Measurements from ENCODE around the gene MRAP. TPM values are rescaled to one million over a fixed set of nuclear protein-coding genes. Genes with fewer than 3 reads are reported as not detected.

The MRAP gene
- polyA plus RNA-seq, 4 donors = 0.39 TPM; not detected in 3

DNA sequence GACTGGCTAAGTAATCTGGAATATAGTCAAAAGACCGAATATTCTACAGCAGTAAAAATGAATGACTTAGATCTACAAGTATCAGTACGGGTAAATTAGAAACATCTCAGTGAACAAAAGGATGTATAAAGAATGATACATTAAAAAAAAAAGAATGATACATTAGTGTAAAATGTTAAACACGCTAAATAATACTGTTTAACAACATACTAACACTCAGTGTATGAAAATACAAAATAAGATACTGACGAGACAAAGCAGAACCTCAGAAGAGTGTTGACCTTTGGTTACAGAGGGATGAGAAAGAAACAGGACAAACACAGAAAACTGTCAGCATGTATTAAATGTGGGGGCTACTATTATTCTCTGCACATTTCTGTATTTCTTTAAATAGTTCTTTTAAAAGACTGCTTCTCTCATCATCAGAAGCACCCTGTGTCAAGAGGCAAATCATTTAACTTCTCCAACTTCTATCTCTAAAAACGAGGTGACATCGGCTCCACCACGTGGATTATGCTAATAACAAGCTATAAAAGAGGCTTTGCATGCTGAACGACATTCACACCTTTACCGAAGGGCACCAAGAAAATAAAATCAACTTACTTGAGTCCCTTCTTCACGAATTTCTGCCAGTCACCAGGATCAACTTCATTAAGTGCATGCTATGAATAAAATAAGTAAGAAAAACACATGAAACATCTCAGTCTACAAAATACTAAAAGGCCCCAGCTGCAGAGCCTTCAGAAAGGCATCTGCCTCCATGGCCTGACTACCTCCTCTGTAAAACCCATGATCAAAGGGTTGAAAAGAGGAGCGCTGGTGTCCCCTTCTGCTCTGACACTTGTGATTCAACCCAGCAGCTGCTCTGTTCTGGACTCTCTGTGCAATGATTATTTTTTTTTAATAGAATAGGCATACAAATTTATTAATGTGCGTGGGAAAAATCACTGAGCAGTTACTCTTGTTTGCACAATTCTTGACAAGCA is 42.5 kb downstream of the MRAP start:
- DNase-seq (ENCODE audit: low read depth in 4 of 4, low spot score in 3 of 4) = no peak

GRCh38 chr21:32346951-32347350 is 48.3 kb downstream of the MRAP start:
- no peak for DNase-seq (ENCODE audit: low read depth in 4 of 4, low spot score in 3 of 4)

DNA sequence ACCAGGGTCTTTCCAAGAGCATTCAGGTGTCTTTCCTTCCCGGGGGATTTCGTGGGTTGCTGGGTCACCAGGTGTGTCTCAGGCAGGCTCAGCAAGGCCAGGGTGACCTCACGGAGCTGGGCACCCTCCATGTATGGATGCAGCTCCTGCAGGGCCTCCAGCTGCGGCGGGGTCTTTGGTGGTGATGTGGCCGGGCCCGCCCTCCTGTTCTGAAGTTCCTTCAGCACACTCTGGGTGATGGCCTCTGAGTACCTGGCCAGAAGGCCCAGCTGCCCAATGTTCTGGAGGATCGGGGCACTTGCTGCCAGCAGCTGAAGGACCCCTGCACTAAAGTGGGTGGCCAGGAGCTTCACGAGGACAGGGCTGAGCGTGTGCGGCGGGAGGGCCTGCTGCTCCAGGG is 48.7 kb downstream of the MRAP start:
- DNase-seq (ENCODE audit: low read depth in 4 of 4, low spot score in 3 of 4) = no peak

GRCh38 chr21:32347977-32348376 is 49.3 kb downstream of the MRAP start:
- DNase-seq (ENCODE audit: low read depth in 4 of 4, low spot score in 3 of 4) = no peak

DNA sequence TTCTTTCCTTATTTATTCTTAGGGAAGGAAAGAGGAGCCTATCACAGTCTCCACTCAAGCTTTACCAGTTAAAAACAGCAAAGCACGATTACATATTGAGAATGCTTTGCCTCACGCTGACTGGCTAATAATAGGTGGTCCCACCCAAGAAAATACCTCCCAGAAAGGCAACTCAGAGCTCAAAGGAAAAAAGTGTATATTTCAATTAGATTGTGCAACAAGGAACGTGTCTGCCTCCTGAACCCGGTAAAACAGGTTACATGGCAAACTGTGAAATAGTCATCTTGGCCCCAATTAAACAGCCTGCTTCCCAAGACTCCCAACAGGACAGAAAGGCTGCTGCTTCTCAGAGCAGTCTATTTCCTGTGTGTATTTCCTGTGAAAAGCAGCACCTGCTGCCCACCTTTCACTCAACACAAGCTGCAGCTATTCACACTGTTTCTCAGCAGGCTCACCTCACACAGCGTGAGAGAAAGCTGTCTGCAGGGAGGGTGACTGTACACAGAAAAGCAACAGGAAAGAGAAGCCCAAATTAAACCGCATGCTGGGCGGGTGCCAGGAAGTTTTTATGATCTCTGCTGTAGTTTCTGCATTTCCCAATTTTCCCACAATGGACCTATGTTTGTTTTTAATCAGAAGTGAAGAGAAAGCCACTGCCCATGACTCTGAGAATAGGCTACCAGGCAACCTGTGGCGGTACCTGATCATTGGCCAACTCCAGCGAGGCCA is 50.1 kb downstream of the MRAP start:
- no peak for DNase-seq (ENCODE audit: low read depth in 4 of 4, low spot score in 3 of 4)

DNA sequence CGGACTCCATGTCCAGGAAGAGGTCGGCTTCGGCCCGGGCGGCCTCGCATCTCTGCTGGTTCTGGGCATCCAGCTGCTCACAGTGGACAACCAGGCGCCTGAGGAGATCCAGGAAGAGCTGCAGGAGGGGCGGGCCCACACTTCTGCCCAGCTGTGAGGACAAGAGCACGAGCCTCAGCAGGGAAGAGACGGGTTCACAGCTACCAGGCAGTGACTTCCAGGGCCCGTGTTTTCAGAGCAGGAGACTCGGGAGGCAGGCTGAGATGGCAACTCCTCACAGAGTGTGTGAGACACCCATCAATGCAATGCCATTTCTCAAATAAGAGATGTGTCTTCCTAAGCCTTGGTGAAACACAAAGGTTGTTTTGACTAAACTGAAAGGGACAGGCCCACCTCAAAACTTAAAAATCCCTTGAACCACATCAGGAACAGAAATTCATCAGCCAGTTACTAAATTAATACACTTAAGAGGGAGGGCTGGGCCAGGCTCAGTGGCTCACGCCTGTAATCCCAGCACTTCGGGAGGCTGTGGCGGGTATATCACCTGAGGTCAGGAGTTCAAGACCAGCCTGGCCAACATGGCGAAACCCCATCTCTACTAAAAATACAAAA is 50.8 kb downstream of the MRAP start:
- DNase-seq (ENCODE audit: low read depth in 4 of 4, low spot score in 3 of 4) = no peak

DNA sequence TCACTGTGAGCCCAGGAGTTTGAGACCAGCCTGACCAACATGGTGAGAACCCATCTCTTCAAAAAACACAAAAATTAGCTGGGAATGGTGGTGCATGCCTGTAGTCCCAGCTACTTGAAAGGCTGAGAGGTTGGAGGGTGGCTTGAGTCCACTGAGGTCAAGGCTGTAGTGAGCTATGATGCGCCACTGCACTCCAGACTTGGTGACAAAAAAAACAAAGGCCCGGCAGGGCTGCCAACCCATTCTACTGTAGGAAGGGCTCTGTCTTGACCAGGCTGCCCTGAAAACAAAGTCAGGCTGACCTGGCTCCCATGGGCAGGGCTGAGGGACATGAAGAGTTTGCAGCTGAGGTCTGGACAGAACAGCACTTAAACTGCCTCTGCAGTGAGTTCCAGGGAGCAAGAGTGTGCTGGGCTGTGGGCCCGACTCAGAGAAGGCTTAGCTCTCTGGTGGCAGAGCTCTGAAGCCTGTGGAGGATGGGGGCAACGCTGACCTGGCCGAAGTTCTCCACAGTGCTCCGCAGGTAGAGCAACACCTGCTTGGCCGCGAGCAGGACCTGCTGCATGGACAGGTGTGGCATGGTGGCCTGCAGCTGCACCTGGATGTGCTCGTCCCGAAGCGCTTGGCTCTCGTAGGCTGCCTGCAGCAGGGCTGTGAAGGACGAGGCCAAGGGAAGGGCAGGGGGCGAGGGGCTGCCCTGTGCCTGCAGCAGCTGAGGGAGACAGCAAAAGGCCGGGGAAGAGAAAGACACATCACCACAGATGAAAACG is 51.7 kb downstream of the MRAP start:
- no peak for DNase-seq (ENCODE audit: low read depth in 4 of 4, low spot score in 3 of 4)

DNA sequence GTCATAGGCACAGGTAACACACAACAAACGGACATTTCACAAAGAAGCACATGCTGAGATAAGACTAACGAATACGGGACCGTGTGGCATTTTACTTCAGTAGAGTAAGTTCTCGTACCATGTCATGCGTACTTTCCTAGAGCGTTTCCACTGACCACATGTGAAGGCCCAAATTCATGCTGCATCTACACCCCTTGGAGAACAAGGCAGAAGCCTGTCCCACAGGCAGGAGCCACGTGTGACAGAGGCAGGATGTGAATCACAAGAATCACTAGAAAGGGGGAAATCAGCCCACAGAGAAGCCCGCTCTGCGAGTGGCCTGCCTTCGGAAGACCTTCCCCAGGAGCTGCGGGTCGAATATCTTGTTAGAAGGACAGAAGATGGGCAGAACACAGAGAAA is 52.3 kb downstream of the MRAP start:
- no peak for DNase-seq (ENCODE audit: low read depth in 4 of 4, low spot score in 3 of 4)

DNA sequence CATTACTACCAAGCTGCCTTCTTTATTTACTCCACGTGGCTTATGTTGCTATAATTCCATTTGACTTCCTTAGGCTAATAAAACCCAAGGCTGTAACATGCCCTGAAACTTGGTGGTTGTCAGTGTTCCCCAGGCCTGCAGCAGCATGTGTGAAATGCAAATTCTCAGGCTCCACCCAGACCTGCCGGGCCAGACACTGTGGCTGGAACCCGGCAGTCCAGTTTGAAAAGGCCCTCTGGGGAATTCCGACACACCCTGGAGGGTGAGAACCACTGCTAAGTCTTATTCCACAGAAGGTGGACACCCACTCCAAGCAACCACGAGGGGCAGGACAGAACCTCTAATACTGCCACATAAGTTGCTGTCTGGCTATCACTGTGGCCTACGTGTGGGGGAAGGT is 52.8 kb downstream of the MRAP start:
- no peak for DNase-seq (ENCODE audit: low read depth in 4 of 4, low spot score in 3 of 4)

GRCh38 chr21:32352526-32352925 is 53.9 kb downstream of the MRAP start:
- no peak for DNase-seq (ENCODE audit: low read depth in 4 of 4, low spot score in 3 of 4)

DNA sequence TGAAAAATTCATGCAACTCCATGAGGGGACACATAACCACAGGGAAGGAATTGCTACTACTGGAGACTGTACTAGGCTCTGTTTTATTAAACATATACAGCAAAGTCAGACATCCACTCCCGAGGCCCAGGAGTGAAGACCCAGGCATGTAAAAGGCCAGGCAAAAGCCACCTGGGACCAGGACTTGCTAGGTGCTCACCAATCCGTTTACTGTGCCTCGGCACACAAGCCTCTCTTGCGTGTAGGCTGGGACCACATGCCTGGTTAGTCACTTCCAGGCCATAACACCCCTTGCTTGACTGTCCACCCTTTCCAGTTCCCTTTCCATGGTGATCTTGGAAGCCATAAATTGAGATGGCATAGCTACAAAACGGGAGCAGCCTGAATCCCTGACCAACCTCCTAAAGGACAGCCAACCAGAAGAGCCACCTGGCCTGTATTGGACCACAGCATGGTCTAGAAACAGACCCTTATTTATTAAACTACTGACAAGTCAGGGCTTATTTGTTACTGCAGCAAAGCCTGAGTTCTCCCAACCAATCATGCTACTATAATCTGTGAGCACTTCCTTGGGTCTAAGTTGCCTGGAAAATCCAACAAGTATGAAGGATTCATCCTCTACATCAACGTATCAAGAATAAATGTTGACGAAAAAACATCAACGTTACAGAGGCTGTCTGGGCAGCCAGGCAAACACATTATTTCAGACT is 54.5 kb downstream of the MRAP start:
- no peak for DNase-seq (ENCODE audit: low read depth in 4 of 4, low spot score in 3 of 4)

DNA sequence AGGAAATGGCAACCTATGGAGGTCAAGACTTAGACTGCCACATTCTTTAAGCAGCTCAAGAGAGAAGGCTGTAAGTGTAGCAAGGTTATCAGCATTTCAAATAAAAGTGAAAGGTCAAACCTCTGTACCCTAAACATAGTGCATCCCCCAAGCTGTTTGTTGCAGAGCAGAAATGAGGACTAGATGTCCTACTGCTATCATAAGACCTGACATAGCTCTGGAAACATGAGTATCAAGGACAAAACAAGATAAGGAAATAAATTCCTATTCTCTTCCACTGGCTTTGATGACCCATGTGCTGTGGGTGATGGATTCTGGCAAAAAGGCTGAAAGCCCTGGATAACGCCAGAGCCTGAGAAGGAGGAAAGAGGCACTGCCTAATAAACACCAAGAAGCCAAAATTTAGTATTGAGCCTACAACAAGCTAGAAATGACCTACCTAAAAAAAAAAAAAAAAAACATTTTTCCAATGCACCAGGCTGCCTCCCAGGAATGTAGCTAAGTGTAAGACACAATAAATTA is 58.3 kb downstream of the MRAP start:
- DNase-seq (ENCODE audit: low read depth in 4 of 4, low spot score in 3 of 4) = no peak

- no peak for DNase-seq (ENCODE audit: low read depth in 4 of 4, low spot score in 3 of 4)
These were observed 61.1 kb downstream of the MRAP start for GRCh38 chr21:32359719-32360260.

DNA sequence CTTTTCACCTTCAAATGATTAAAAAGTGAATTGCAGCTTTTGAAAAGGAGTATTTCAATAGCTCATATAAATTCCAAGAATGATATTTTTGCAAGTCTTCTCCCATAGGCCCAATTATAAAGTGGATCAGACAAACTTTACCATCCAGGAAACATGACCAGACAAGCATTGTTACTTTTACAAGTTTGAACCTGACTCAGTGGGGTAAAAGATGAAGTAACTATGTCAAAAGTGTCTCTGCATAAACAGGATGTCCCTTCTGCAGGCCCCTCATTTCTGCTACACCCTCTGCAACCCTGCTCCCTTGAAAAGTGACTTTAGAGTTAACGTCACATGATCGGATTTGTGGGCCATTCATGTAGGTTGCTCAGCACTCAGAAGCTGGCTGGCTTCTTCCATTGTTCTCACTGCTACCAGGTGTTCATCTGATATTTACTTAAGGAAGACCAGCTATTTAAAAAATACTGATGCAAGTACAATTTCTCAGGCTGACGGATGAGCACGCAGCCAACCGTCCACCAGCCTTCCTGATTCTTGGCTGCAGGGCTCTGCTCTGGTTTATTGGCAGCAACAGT is 61.8 kb downstream of the MRAP start:
- no peak for DNase-seq (ENCODE audit: low read depth in 4 of 4, low spot score in 3 of 4)

Other genes starting within 250 kb of the MRAP start
- 10 to 100 TPM; 23.7 to 26.7 (median 25.3) TPM for gene MIS18A, start 19.8 kb upstream of the MRAP start, polyA plus RNA-seq (ENCODE audit: insufficient read length in 4 of 4)
- 10 to 100 TPM; 10.6 to 13.6 (median 10.9) TPM for gene URB1, start 94.2 kb downstream of the MRAP start, polyA plus RNA-seq (ENCODE audit: insufficient read length in 4 of 4)
- 1 to 10 TPM; 2.6 to 3.5 (median 3.1) TPM for gene EVA1C, start 113.9 kb downstream of the MRAP start, polyA plus RNA-seq (ENCODE audit: insufficient read length in 4 of 4)

All from right renal pelvis (tissue), 4 donors.